ENCODE results near the gene IL7R. TPM values are rescaled to one million over a fixed set of nuclear protein-coding genes. Genes with fewer than 3 reads are reported as not detected.
A peak's percentile ranks its signal among the peaks of the same experiment; 100 is the strongest.

IL7R gene
- total and polyA plus RNA-seq, 10 of the 15 experiments (the other 5 are each of a cell fraction or from before 2014, with no cell fraction given): 0.40 to 21.1 (median 0.85) TPM

DNA sequence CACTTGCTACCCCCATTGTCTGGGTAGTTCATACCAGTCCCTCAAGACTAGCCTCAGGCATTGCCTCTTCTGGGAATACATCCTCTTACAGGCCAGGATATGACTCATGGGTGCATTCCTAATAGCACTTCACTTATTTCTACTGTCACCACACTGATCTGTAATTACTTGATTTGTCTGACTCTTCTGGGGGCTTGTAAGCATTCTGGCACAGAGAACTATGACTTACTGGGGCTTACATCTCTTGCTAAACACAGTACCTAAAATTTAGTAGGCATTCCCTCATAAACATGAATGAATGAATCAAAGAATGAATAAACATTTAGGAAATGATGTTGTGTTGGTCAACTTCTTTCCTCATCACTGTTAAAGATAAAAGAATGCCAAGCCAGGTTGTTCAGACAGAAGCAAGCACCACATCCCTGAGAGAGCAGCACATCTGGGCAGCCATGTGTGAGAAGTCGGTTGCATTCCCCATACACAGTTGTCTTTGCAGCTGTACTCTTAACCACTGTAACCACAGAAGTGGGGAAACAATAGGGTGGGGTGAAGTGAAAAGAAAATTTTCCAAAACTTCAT is 27.6 kb downstream of the IL7R start (continued):
- TF ChIP-seq, protein P1, sequence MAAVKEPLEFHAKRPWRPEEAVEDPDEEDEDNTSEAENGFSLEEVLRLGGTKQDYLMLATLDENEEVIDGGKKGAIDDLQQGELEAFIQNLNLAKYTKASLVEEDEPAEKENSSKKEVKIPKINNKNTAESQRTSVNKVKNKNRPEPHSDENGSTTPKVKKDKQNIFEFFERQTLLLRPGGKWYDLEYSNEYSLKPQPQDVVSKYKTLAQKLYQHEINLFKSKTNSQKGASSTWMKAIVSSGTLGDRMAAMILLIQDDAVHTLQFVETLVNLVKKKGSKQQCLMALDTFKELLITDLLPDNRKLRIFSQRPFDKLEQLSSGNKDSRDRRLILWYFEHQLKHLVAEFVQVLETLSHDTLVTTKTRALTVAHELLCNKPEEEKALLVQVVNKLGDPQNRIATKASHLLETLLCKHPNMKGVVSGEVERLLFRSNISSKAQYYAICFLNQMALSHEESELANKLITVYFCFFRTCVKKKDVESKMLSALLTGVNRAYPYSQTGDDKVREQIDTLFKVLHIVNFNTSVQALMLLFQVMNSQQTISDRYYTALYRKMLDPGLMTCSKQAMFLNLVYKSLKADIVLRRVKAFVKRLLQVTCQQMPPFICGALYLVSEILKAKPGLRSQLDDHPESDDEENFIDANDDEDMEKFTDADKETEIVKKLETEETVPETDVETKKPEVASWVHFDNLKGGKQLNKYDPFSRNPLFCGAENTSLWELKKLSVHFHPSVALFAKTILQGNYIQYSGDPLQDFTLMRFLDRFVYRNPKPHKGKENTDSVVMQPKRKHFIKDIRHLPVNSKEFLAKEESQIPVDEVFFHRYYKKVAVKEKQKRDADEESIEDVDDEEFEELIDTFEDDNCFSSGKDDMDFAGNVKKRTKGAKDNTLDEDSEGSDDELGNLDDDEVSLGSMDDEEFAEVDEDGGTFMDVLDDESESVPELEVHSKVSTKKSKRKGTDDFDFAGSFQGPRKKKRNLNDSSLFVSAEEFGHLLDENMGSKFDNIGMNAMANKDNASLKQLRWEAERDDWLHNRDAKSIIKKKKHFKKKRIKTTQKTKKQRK (IDR thresholded peaks at IDR 0.05; ENCODE audit: low read depth, low read length): no peak
- no peak for TF ChIP-seq HCFC1 (IDR thresholded peaks at IDR 0.05; ENCODE audit: low read length)
- TF ChIP-seq, protein P2, sequence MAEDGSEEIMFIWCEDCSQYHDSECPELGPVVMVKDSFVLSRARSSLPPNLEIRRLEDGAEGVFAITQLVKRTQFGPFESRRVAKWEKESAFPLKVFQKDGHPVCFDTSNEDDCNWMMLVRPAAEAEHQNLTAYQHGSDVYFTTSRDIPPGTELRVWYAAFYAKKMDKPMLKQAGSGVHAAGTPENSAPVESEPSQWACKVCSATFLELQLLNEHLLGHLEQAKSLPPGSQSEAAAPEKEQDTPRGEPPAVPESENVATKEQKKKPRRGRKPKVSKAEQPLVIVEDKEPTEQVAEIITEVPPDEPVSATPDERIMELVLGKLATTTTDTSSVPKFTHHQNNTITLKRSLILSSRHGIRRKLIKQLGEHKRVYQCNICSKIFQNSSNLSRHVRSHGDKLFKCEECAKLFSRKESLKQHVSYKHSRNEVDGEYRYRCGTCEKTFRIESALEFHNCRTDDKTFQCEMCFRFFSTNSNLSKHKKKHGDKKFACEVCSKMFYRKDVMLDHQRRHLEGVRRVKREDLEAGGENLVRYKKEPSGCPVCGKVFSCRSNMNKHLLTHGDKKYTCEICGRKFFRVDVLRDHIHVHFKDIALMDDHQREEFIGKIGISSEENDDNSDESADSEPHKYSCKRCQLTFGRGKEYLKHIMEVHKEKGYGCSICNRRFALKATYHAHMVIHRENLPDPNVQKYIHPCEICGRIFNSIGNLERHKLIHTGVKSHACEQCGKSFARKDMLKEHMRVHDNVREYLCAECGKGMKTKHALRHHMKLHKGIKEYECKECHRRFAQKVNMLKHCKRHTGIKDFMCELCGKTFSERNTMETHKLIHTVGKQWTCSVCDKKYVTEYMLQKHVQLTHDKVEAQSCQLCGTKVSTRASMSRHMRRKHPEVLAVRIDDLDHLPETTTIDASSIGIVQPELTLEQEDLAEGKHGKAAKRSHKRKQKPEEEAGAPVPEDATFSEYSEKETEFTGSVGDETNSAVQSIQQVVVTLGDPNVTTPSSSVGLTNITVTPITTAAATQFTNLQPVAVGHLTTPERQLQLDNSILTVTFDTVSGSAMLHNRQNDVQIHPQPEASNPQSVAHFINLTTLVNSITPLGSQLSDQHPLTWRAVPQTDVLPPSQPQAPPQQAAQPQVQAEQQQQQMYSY (CRISPR knock-in tag; IDR thresholded peaks at IDR 0.05): no peak
- TF ChIP-seq POLR2AphosphoS2 (IDR thresholded peaks at IDR 0.05; ENCODE audit: low read depth, low read length): no peak
- no peak for TF ChIP-seq WRNIP1 (IDR thresholded peaks at IDR 0.05; ENCODE audit: borderline replicate concordance, low read depth, low read length)
- no peak for TF ChIP-seq MXI1 (IDR thresholded peaks at IDR 0.05; ENCODE audit: low read depth, low read length)
- TF ChIP-seq, protein P3, sequence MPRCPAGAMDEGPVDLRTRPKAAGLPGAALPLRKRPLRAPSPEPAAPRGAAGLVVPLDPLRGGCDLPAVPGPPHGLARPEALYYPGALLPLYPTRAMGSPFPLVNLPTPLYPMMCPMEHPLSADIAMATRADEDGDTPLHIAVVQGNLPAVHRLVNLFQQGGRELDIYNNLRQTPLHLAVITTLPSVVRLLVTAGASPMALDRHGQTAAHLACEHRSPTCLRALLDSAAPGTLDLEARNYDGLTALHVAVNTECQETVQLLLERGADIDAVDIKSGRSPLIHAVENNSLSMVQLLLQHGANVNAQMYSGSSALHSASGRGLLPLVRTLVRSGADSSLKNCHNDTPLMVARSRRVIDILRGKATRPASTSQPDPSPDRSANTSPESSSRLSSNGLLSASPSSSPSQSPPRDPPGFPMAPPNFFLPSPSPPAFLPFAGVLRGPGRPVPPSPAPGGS (IDR thresholded peaks at IDR 0.05; ENCODE audit: borderline replicate concordance, insufficient read depth, low read depth, low read length, poor library complexity, severe bottlenecking): no peak
- TF ChIP-seq, protein P4, sequence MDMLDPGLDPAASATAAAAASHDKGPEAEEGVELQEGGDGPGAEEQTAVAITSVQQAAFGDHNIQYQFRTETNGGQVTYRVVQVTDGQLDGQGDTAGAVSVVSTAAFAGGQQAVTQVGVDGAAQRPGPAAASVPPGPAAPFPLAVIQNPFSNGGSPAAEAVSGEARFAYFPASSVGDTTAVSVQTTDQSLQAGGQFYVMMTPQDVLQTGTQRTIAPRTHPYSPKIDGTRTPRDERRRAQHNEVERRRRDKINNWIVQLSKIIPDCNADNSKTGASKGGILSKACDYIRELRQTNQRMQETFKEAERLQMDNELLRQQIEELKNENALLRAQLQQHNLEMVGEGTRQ (IDR thresholded peaks at IDR 0.05; ENCODE audit: borderline replicate concordance, low read depth, low read length): no peak
- TF ChIP-seq ZBED1 (IDR thresholded peaks at IDR 0.05; ENCODE audit: borderline replicate concordance): no peak
- peak; percentile 89 for TF ChIP-seq RUNX3 (IDR thresholded peaks at IDR 0.05; ENCODE audit: low read length)
- TF ChIP-seq SIN3A (IDR thresholded peaks at IDR 0.05; ENCODE audit: low read depth, low read length): no peak
- TF ChIP-seq, protein P5, sequence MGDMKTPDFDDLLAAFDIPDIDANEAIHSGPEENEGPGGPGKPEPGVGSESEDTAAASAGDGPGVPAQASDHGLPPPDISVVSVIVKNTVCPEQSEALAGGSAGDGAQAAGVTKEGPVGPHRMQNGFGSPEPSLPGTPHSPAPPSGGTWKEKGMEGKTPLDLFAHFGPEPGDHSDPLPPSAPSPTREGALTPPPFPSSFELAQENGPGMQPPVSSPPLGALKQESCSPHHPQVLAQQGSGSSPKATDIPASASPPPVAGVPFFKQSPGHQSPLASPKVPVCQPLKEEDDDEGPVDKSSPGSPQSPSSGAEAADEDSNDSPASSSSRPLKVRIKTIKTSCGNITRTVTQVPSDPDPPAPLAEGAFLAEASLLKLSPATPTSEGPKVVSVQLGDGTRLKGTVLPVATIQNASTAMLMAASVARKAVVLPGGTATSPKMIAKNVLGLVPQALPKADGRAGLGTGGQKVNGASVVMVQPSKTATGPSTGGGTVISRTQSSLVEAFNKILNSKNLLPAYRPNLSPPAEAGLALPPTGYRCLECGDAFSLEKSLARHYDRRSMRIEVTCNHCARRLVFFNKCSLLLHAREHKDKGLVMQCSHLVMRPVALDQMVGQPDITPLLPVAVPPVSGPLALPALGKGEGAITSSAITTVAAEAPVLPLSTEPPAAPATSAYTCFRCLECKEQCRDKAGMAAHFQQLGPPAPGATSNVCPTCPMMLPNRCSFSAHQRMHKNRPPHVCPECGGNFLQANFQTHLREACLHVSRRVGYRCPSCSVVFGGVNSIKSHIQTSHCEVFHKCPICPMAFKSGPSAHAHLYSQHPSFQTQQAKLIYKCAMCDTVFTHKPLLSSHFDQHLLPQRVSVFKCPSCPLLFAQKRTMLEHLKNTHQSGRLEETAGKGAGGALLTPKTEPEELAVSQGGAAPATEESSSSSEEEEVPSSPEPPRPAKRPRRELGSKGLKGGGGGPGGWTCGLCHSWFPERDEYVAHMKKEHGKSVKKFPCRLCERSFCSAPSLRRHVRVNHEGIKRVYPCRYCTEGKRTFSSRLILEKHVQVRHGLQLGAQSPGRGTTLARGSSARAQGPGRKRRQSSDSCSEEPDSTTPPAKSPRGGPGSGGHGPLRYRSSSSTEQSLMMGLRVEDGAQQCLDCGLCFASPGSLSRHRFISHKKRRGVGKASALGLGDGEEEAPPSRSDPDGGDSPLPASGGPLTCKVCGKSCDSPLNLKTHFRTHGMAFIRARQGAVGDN (IDR thresholded peaks at IDR 0.05): no peak
- TF ChIP-seq GABPA (IDR thresholded peaks at IDR 0.05; ENCODE audit: low read depth): no peak
- no peak for TF ChIP-seq ZNF217 (IDR thresholded peaks at IDR 0.05)
- TF ChIP-seq STAT3 (IDR thresholded peaks at IDR 0.05; ENCODE audit: low read depth, low read length): no peak
- peak; percentile 62 for TF ChIP-seq IKZF1 (conservative IDR thresholded peaks at IDR 0.05)

Data from GM12878 (cell line).